ENCODE data around the gene PTH2. TPM values are rescaled to one million over a fixed set of nuclear protein-coding genes. Genes with fewer than 3 reads are reported as not detected.

PTH2 gene
- polyA plus RNA-seq, 3 donors = not detected

DNA sequence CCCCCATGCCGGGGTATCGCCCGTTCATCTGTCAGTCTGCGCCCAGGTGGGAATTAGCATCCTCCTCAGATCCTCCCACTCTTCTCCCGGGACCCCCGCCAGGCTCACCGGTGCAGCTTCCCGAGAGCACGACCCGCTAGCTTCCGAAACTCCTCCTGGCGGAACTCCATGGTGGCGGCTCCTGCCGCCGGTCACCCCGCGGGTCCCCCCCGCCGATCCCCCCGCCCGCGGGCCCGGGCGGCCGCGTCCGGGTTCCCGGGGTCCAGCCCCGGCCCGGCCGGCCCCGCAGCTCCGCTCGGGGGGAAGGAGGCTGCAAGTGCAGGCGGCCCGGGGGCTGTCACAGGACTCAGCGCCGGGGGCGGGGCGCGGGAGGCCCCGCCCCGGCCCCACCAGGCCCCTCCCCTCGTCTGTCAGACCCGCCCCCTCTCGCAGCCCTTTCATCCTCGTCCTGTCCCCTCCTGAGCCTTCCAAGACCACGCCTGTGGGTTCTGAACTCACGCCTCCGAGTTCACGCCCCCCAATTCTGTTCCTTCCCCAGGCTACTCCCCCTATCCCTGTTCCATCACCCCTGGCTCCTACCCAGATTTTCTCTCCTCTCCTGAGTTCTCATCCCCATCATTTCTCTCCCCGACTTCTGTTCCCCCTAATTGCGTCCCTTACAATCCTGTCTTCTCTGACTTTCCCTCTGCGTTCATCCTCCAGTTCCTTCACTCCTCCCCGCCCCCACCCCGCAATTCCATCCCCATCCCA is 18.1 kb upstream of the PTH2 start, which contains the start of gene SLC17A7:
SLC17A7 (minus strand) TSS at position 318 of the 750 bp plus-strand sequence; CDS start at position 170, 148 bp downstream.
- H3K4me1 Mint-ChIP-seq = peaks cover 45% of the 10 kb centered on the region

More for the DNA sequence above, 18.1 kb upstream of the PTH2 start, which contains the start of gene SLC17A7:
- Histone ChIP-seq H3K4me3 (replicated peaks in 1 of 3; ENCODE audit: low read depth in 2 of 3, low read length in 3 of 3) (peak within 1 kb of the TSS in 1 of 3 experiments; percentile 95), H3K27ac (ENCODE audit: low read depth in 1 of 2, low read length in 2 of 2) (no peak within 1 kb of the TSS), H3K4me2 (replicated peaks; ENCODE audit: extremely low read depth, low read length, poor library complexity, severe bottlenecking) (peak within 1 kb of the TSS; percentile 100), H3K4me1 (ENCODE audit: control insufficient read depth in 1 of 2, insufficient read depth in 2 of 2, low read length in 2 of 2) (peaks cover 40 to 49% of the 10 kb centered on the region in 2 donors), H3K36me3 (replicated peaks in 1 of 2; ENCODE audit: control insufficient read depth in 1 of 2, insufficient read depth in 2 of 2, low read length in 2 of 2) (peaks cover 0 to 1% of the 10 kb centered on the region in 2 donors), H2AFZ (ENCODE audit: insufficient read depth, low read depth, low read length, poor library complexity, severe bottlenecking) (peak within 1 kb of the TSS; percentile 99), H3K27me3 (ENCODE audit: control insufficient read depth in 2 of 2, insufficient read depth in 2 of 2, low read length in 2 of 2) (peaks cover 57 to 60% of the 10 kb centered on the region in 2 donors), H4K20me1 (ENCODE audit: insufficient read depth, low read length) (no peaks in the 10 kb centered on the region), H3K9me3 (replicated peaks in 1 of 2; ENCODE audit: control insufficient read depth in 1 of 2, insufficient read depth in 1 of 2, low read length in 2 of 2) (peaks cover 0 to 25% of the 10 kb centered on the region in 2 donors), H3K79me2 (ENCODE audit: insufficient read depth, low read length) (no peaks in the 10 kb centered on the region), H3K9ac (ENCODE audit: insufficient read depth, low read length, poor library complexity, severe bottlenecking) (no peak within 1 kb of the TSS)
- TF ChIP-seq, protein P1, sequence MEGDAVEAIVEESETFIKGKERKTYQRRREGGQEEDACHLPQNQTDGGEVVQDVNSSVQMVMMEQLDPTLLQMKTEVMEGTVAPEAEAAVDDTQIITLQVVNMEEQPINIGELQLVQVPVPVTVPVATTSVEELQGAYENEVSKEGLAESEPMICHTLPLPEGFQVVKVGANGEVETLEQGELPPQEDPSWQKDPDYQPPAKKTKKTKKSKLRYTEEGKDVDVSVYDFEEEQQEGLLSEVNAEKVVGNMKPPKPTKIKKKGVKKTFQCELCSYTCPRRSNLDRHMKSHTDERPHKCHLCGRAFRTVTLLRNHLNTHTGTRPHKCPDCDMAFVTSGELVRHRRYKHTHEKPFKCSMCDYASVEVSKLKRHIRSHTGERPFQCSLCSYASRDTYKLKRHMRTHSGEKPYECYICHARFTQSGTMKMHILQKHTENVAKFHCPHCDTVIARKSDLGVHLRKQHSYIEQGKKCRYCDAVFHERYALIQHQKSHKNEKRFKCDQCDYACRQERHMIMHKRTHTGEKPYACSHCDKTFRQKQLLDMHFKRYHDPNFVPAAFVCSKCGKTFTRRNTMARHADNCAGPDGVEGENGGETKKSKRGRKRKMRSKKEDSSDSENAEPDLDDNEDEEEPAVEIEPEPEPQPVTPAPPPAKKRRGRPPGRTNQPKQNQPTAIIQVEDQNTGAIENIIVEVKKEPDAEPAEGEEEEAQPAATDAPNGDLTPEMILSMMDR (IDR thresholded peaks at IDR 0.05) = no peak
- peaks cover 59 to 65% (median 61%) of the 10 kb centered on the region in 3 donors for H3K27me3 Mint-ChIP-seq (ENCODE audit: low read depth in 3 of 3)
- H3K9me3 Mint-ChIP-seq = peaks cover 0 to 31% (median 18%) of the 10 kb centered on the region in 7 donors
- peaks cover 16 to 17% of the 10 kb centered on the region in 2 donors for H3K36me3 Mint-ChIP-seq
- peak in 1 of 3 donors; percentile 23 for DNase-seq
- peak within 1 kb of the TSS; percentile 80 to 89 for H3K4me3 Mint-ChIP-seq
- H3K27ac Mint-ChIP-seq = peak within 1 kb of the TSS in 1 of 7 donors; percentile 36
- intact Hi-C loops (cut with micrococcal nuclease) = loop anchor here in 1 of 2 donors (5.0 kb wide), 1 partner anchor 49 kb away; no protein-coding TSS in a partner anchor
- 7% methylated on average over 46 of the region's 56 CpGs for WGBS (ENCODE audit: insufficient coverage)
